Neural cell (in vitro differentiated cells): ENCODE results near the gene PDE4D. TPM values are rescaled to one million over a fixed set of nuclear protein-coding genes. Genes with fewer than 3 reads are reported as not detected.

Experiments used
- H2AFZ ChIP-seq: fragments of 200-600, 300-800 bp; sonication (generic), shearing (Covaris generic); 2 replicates; pipeline ENCODE4 v1.6.0; 2014; ENCODE audit warnings: low read depth, mild to moderate bottlenecking, antibody characterized with exemption, low read length, moderate library complexity
- H3F3A ChIP-seq: fragments of 200-600 bp; shearing (Covaris generic); 2 replicates; pipeline ENCODE4 v1.6.1; 2016; ENCODE audit warnings: mild to moderate bottlenecking, moderate library complexity, mixed read lengths, antibody characterized with exemption, low read length; ENCODE audit not compliant: insufficient read depth, poor library complexity, severe bottlenecking
- H3K27ac ChIP-seq: fragments of 200-600, 300-800 bp; sonication (generic), shearing (Covaris generic); 2 replicates; pipeline ENCODE4 v1.5.1; 2014; ENCODE audit warnings: mild to moderate bottlenecking, low read length, moderate library complexity
- H3K27me3 ChIP-seq: fragments of 300-800, 200-600 bp; sonication (generic), shearing (Covaris generic); 2 replicates; pipeline ENCODE4 v1.6.0; 2014; ENCODE audit warnings: mild to moderate bottlenecking, low read depth, low read length, moderate library complexity; ENCODE audit not compliant: insufficient read depth
- H3K36me3 ChIP-seq: fragments of 300-800, 200-600 bp; sonication (generic), shearing (Covaris generic); 2 replicates; pipeline ENCODE4 v1.5.1; 2014; ENCODE audit warnings: mild to moderate bottlenecking, antibody characterized with exemption, low read length, moderate library complexity; ENCODE audit not compliant: insufficient read depth
- H3K4me2 ChIP-seq: fragments of 300-800, 200-600 bp; sonication (generic), shearing (Covaris generic); 2 replicates; pipeline ENCODE4 v1.6.0; 2014; ENCODE audit warnings: mild to moderate bottlenecking, low read length
- H3K4me3 ChIP-seq: fragments of 300-800, 200-600 bp; sonication (generic), shearing (Covaris generic); 2 replicates; pipeline ENCODE4 v1.5.1; 2014; ENCODE audit warnings: mild to moderate bottlenecking, low read length, moderate library complexity
- H3K79me2 ChIP-seq: fragments of 200-600 bp; shearing (Covaris generic); replicated peaks from 2 replicates; pipeline ENCODE4 v1.6.0; 2014; ENCODE audit warnings: mild to moderate bottlenecking, low read length, moderate library complexity; ENCODE audit not compliant: insufficient read depth
- H3K9ac ChIP-seq: fragments of 300-800, 200-600 bp; sonication (generic), shearing (Covaris generic); 2 replicates; pipeline ENCODE4 v1.6.1; 2016; ENCODE audit warnings: mild to moderate bottlenecking, low read length, mixed read lengths
- H3K9me2 ChIP-seq: fragments of 200-600 bp; shearing (Covaris generic); 2 replicates; pipeline ENCODE4 v1.6.1; 2016; ENCODE audit warnings: mild to moderate bottlenecking, low read length, mixed read lengths; ENCODE audit not compliant: insufficient read depth
- H3K9me3 ChIP-seq: fragments of 200-600, 300-800 bp; sonication (generic), shearing (Covaris generic); 2 replicates; pipeline ENCODE4 v1.6.1; 2016; ENCODE audit warnings: mild to moderate bottlenecking, mixed run types, low read length, moderate library complexity, mixed read lengths
- H4K20me1 ChIP-seq: fragments of 200-600 bp; shearing (Covaris generic); 2 replicates; pipeline ENCODE4 v1.6.1; 2016; ENCODE audit warnings: mild to moderate bottlenecking, mixed run types; ENCODE audit not compliant: insufficient read depth
- CTCF ChIP-seq: fragments of 450-650 bp; IDR thresholded peaks from 2 replicates; pipeline ENCODE4 v1.5.1; 2014; ENCODE audit warnings: antibody characterized with exemption, mild to moderate bottlenecking, moderate library complexity; ENCODE audit not compliant: poor library complexity, severe bottlenecking
- EP300 ChIP-seq: fragments of 450-650 bp; conservative IDR thresholded peaks from 2 replicates; pipeline ENCODE4 v1.6.1; 2014; ENCODE audit warnings: antibody characterized with exemption, mild to moderate bottlenecking, moderate library complexity; ENCODE audit not compliant: poor library complexity, severe bottlenecking
- EZH2 ChIP-seq: fragments of 200-600, 300-800 bp; shearing (Covaris generic), sonication (generic); IDR thresholded peaks from 2 replicates; pipeline ENCODE4 v1.6.1; 2014; ENCODE audit warnings: antibody characterized with exemption, low read length, borderline replicate concordance, mild to moderate bottlenecking; ENCODE audit not compliant: insufficient read depth, poor library complexity, severe bottlenecking
- MXI1 ChIP-seq: fragments of 450-650 bp; conservative IDR thresholded peaks from 2 replicates; pipeline ENCODE4 v1.6.1; 2014; ENCODE audit warnings: antibody characterized with exemption, mild to moderate bottlenecking; ENCODE audit not compliant: poor library complexity, severe bottlenecking
- POLR2AphosphoS5 ChIP-seq: IDR thresholded peaks from 2 replicates; pipeline ENCODE4 v1.6.1; 2012
- RAD21 ChIP-seq: fragments of 450-650 bp; conservative IDR thresholded peaks from 2 replicates; pipeline ENCODE4 v1.6.1; 2014; ENCODE audit warnings: antibody characterized with exemption, mild to moderate bottlenecking, moderate library complexity
- REST ChIP-seq: IDR thresholded peaks from 2 replicates; pipeline ENCODE4 v1.6.1; 2012; ENCODE audit warnings: borderline replicate concordance
- SMC3 ChIP-seq: fragments of 450-650 bp; conservative IDR thresholded peaks from 2 replicates; pipeline ENCODE4 v1.6.1; 2014; ENCODE audit warnings: antibody characterized with exemption, mild to moderate bottlenecking, moderate library complexity; ENCODE audit not compliant: poor library complexity
- TAF1 ChIP-seq: IDR thresholded peaks from 2 replicates; pipeline ENCODE4 v1.6.1; 2012; ENCODE audit warnings: low read depth
- polyA plus RNA-seq: library from polyadenylated mRNA; depleted of rRNA; stranded (reverse); fragments of >200 nt; gene quantifications from 2 replicates; pipeline ENCODE4 v1.2.3, GENCODE V29; 2014

The PDE4D gene
- polyA plus RNA-seq, 1 donor from 2014 or later: 42.8 TPM

- Histone ChIP-seq H3K79me2 (no peaks in the 10 kb centered on the region), H3K27me3 (no peaks in the 10 kb centered on the region)
- no peak for TF ChIP-seq TAF1
- TF ChIP-seq MXI1: no peak
- no peak for TF ChIP-seq EP300
- no peak for TF ChIP-seq POLR2AphosphoS5
- TF ChIP-seq CTCF: no peak
- no peak for TF ChIP-seq RAD21
- no peak for TF ChIP-seq REST
- TF ChIP-seq SMC3: no peak
- TF ChIP-seq EZH2: no peak
Measured at GRCh38 chr5:59850766-59851165, 42.8 kb downstream of the PDE4D start.

GRCh38 chr5:59847586-59847985 lies 45.9 kb downstream of the PDE4D start:
- H3K36me3 ChIP-seq: no peaks in the 10 kb centered on the region
- H3K4me2 ChIP-seq: no peak overlapping the region
- no peak overlapping the region for H3K9ac ChIP-seq
- no peaks in the 10 kb centered on the region for H3K79me2 ChIP-seq
- H3F3A ChIP-seq: no peaks in the 10 kb centered on the region
- H3K27ac ChIP-seq: peak overlapping the region; percentile 5
- TF ChIP-seq POLR2AphosphoS5: no peak
- no peak for TF ChIP-seq EP300
- TF ChIP-seq RAD21: no peak
- TF ChIP-seq REST: no peak
- TF ChIP-seq TAF1: no peak
- TF ChIP-seq SMC3: no peak
- TF ChIP-seq MXI1: no peak
- TF ChIP-seq CTCF: no peak
- no peaks in the 10 kb centered on the region for H3K27me3 ChIP-seq
- H3K4me3 ChIP-seq: no peak overlapping the region
- no peaks in the 10 kb centered on the region for H3K9me2 ChIP-seq
- H4K20me1 ChIP-seq: no peaks in the 10 kb centered on the region
- H3K9me3 ChIP-seq: no peaks in the 10 kb centered on the region
- H2AFZ ChIP-seq: no peak overlapping the region

More at GRCh38 chr5:59850766-59851165, 42.8 kb downstream of the PDE4D start:
- Histone ChIP-seq H3K4me2 (no peak overlapping the region), H3F3A (peaks cover 7% of the 10 kb centered on the region), H3K9me3 (no peaks in the 10 kb centered on the region), H3K4me3 (no peak overlapping the region), H3K27ac (no peak overlapping the region), H3K9ac (no peak overlapping the region), H3K36me3 (no peaks in the 10 kb centered on the region), H3K9me2 (no peaks in the 10 kb centered on the region), H2AFZ (no peak overlapping the region), H4K20me1 (no peaks in the 10 kb centered on the region)
